ENCODE results near the gene ACIN1. TPM values are rescaled to one million over a fixed set of nuclear protein-coding genes. Genes with fewer than 3 reads are reported as not detected.

The ACIN1 gene
- total and polyA plus RNA-seq, 2 of the 13 experiments (the other 11 are each of a cell fraction or from before 2014, with no cell fraction given) = 165 to 183 TPM

- ChIA-PET POLR2A (interaction anchor here (1.0 to 1.6 kb wide), 4 partner anchors 12 to 59 kb away, joined by 3 to 9 read pairs (median 4); no protein-coding TSS in a partner anchor), CTCF (ENCODE audit: low intra/inter-chr PET ratio, low total read pairs) (no interaction called here)
- Histone ChIP-seq H3K27me3 (ENCODE audit: control insufficient read depth in 1 of 2, insufficient read depth in 2 of 2, low read length in 2 of 2) (peaks cover 16 to 35% of the 10 kb centered on the region in 2 experiments), H3K4me2 (ENCODE audit: low read depth, low read length) (peak overlapping the region; percentile 6; the same call in 1 of the 2 replicates), H3K9ac (ENCODE audit: insufficient read depth, low read depth, low read length) (no peak overlapping the region), H3K79me2 (ENCODE audit: insufficient read depth, low read length) (no peaks in the 10 kb centered on the region), H2AFZ (ENCODE audit: low read length) (no peak overlapping the region), H3K4me3 (replicated peaks in 1 of 3; ENCODE audit: insufficient read depth in 1 of 3, low read depth in 2 of 3, low read length in 3 of 3) (no peak overlapping the region), H3K9me3 (ENCODE audit: low read length) (no peaks in the 10 kb centered on the region), H3K36me3 (replicated peaks in 1 of 2; ENCODE audit: control insufficient read depth in 1 of 2, insufficient read depth in 2 of 2, low read length in 2 of 2) (no peaks in the 10 kb centered on the region), H3K27ac (ENCODE audit: extremely low read length, insufficient read depth, low read length) (no peak overlapping the region), H3K4me1 (ENCODE audit: insufficient read depth, low read length) (peaks cover 14% of the 10 kb centered on the region), H4K20me1 (ENCODE audit: insufficient read depth, low read length) (no peaks in the 10 kb centered on the region)
- no TSS peak for BruUV-seq (replicated peaks)
- intact Hi-C loops (cut with micrococcal nuclease; ENCODE audit: unreplicated experiment) (no loop called here), in situ Hi-C loops (cut with HindIII; ENCODE audit: extremely low pct_ligation_motif_present, low pct_unique_long_range_greater_than_20kb) (no loop called here)
- FAIRE-seq = peak; percentile 68
- DNase-seq (ENCODE audit: low spot score) = no peak
- ATAC-seq = peak; percentile 24
- WGBS (ENCODE audit: low lambda C conversion rate) = 28% methylated on average over 13 of the region's 13 CpGs
- TF ChIP-seq, protein P1, sequence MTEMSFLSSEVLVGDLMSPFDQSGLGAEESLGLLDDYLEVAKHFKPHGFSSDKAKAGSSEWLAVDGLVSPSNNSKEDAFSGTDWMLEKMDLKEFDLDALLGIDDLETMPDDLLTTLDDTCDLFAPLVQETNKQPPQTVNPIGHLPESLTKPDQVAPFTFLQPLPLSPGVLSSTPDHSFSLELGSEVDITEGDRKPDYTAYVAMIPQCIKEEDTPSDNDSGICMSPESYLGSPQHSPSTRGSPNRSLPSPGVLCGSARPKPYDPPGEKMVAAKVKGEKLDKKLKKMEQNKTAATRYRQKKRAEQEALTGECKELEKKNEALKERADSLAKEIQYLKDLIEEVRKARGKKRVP (CRISPR knock-in tag; IDR thresholded peaks at IDR 0.05) = no peak
- TF ChIP-seq, protein P2, sequence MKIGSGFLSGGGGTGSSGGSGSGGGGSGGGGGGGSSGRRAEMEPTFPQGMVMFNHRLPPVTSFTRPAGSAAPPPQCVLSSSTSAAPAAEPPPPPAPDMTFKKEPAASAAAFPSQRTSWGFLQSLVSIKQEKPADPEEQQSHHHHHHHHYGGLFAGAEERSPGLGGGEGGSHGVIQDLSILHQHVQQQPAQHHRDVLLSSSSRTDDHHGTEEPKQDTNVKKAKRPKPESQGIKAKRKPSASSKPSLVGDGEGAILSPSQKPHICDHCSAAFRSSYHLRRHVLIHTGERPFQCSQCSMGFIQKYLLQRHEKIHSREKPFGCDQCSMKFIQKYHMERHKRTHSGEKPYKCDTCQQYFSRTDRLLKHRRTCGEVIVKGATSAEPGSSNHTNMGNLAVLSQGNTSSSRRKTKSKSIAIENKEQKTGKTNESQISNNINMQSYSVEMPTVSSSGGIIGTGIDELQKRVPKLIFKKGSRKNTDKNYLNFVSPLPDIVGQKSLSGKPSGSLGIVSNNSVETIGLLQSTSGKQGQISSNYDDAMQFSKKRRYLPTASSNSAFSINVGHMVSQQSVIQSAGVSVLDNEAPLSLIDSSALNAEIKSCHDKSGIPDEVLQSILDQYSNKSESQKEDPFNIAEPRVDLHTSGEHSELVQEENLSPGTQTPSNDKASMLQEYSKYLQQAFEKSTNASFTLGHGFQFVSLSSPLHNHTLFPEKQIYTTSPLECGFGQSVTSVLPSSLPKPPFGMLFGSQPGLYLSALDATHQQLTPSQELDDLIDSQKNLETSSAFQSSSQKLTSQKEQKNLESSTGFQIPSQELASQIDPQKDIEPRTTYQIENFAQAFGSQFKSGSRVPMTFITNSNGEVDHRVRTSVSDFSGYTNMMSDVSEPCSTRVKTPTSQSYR (CRISPR knock-in tag; IDR thresholded peaks at IDR 0.05; ENCODE audit: borderline replicate concordance) = 0 out of 2 replicates have a peak, but pooled peaks have one; percentile 6
- TF ChIP-seq IKZF5 (CRISPR knock-in tag; IDR thresholded peaks at IDR 0.05) (no peak), HNRNPK (IDR thresholded peaks at IDR 0.05; ENCODE audit: low read depth, low read length, poor library complexity, severe bottlenecking) (no peak), ZNF777 (CRISPR knock-in tag; IDR thresholded peaks at IDR 0.05) (no peak), KMT2A (CRISPR knock-in tag; IDR thresholded peaks at IDR 0.05) (no peak), HNF4A (CRISPR knock-in tag; IDR thresholded peaks at IDR 0.05) (peak; percentile 59), MNT (IDR thresholded peaks at IDR 0.05) (no peak), CHD2 (IDR thresholded peaks at IDR 0.05; ENCODE audit: low read depth, low read length) (peak; percentile 29; the same call in 1 of the 2 replicates)
- TF ChIP-seq, protein P3, sequence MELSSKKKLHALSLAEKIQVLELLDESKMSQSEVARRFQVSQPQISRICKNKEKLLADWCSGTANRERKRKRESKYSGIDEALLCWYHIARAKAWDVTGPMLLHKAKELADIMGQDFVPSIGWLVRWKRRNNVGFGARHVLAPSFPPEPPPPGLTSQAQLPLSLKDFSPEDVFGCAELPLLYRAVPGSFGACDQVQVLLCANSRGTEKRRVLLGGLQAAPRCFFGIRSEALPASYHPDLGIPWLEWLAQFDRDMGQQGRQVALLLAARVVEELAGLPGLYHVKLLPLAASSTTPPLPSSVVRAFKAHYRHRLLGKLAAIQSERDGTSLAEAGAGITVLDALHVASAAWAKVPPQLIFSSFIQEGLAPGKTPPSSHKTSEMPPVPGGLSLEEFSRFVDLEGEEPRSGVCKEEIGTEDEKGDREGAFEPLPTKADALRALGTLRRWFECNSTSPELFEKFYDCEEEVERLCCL (CRISPR knock-in tag; IDR thresholded peaks at IDR 0.05; ENCODE audit: borderline replicate concordance) = no peak
- TF ChIP-seq, protein P4, sequence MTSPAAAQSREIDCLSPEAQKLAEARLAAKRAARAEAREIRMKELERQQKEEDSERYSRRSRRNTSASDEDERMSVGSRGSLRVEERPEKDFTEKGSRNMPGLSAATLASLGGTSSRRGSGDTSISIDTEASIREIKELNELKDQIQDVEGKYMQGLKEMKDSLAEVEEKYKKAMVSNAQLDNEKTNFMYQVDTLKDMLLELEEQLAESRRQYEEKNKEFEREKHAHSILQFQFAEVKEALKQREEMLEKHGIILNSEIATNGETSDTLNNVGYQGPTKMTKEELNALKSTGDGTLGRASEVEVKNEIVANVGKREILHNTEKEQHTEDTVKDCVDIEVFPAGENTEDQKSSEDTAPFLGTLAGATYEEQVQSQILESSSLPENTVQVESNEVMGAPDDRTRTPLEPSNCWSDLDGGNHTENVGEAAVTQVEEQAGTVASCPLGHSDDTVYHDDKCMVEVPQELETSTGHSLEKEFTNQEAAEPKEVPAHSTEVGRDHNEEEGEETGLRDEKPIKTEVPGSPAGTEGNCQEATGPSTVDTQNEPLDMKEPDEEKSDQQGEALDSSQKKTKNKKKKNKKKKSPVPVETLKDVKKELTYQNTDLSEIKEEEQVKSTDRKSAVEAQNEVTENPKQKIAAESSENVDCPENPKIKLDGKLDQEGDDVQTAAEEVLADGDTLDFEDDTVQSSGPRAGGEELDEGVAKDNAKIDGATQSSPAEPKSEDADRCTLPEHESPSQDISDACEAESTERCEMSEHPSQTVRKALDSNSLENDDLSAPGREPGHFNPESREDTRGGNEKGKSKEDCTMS (CRISPR knock-in tag; conservative IDR thresholded peaks at IDR 0.05) = no peak
Observed at GRCh38 chr14:23045419-23046357, 49.2 kb downstream of the ACIN1 start.

All from HepG2 (cell line).